GM18511 (cell line): ENCODE results near the gene XPNPEP1.

Experiments
- ATAC-seq: cut with Tn5 transposase; IDR thresholded peaks from one replicate; pipeline ENCODE4 v1.9.1; 2021; ENCODE audit warnings: mild to moderate bottlenecking, moderate library complexity; ENCODE audit not compliant: unreplicated experiment

Gene XPNPEP1

DNA sequence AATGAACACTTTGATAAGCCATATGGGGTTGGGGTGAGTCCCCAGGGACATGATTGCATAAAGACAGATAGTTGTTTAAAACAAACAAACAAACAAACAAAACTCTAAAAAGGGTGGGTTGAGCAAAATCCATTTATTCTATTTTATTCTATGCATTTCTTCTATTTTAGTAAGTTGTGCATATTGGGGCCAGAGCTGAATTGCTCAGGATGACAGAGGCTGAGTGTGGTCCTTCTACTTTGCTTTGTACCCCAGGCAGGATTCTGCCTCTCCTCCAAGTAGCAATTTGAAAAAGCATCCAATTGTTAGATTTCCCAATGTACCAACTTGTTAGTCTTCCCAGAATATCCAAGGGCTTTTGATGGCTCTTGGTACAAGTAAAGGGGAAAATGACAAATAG is 29.2 kb upstream of the XPNPEP1 start:
- no peak for ATAC-seq

DNA sequence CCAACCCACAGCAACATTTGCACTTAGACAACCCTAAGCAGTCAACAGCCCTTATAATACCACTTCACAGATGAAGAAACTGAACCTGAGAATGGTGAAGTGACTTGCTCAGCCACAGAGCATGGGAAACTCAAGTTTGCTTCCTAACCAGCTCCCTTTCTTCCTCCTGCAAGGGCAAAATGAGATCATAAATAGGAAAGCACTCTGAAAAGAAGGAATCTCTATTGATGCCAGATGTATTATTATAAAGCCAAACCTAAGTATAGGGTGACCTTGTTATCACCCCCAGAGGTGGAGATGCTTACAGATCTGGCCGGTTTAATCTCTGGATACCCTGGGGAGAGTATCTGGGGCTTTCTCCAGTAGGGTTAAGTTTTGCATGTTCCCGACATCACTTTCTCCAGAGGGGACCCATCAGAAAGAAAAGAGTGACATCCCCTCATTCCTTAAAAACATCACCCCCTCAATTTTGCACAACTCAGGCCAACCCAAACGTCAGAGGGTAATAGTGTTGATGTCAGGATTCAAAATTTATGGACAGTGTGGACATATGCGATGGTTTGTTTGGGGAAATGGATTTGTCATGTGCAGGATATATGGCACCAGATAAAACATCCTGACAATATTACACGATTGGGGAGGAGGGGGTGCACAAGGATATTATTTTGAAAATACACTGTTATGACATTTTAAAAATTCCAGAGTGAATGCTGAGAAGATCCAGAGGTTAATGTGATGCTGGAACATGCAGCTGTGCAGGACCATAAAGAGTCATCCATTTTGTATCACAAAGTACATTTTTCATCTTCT is 24.0 kb upstream of the XPNPEP1 start:
- ATAC-seq: no peak

DNA sequence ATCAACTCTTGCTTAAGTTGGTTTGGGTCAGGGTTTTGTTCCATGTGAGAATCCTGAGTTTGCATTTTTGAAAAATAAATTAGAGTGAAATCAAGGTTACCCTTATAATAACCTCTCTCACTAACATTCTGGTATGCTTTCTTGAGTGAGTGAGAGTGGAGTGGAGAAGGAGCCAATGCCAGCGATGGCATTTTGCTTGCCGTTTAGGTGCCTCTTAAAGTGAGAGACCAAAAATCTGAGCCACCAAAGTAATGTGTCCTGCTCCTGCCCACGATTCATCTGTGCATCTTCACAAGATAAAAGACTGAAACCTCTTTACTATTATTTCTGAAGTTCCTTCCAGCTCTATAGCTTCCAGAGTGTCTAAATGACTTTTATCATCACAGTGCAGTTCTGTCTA is 23.4 kb upstream of the XPNPEP1 start:
- no peak for ATAC-seq

DNA sequence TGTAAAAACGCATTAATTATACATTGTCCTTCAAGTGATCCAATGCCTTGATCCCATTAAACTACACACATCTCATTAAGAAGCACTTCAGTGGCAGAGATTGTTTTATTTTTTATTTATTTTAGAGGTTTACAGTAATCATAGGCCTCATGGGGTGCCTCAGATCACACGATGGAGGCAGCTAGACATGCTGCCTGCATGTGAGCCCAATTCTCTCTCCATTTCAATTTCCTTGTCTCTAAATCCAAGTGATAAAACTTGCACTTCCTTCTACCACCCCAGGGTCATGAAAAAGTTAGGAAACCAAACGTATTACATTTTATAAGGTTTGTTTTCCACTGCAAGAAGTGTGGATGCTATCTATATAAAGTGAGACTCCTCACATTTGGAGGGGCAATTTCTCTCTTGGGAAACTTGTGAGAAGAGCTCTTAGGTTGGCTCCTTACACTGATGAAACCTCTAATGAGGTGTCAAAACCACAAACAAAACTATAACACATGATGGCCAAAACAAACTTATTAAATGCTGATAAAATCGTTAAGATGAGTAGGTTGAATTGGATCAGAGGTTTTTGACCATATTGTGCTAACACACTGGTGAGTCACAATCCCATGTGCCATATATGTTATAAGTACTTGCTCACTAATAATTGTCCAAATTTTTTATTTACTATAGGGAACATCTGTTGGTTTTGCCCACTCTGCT is 22.3 kb upstream of the XPNPEP1 start:
- no peak for ATAC-seq

DNA sequence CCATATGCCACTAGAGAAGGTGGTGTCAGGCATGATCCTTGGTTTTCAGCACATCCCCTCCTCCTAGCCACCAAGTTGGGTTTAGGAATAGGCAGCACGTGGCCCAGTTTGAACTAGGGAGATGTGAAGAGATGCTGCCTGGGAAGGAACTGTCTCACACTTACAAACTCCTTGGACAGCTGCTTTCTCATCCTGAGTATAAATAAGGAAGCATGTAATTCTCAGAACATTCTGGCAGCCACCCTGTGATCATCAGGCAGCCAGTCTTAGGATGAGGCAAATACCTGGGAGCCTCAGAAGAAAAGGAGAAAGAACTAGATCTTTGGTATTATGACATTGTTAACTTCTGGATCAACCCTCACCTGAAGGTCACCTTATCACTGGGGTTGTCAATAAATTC is 21.3 kb upstream of the XPNPEP1 start:
- no peak for ATAC-seq

DNA sequence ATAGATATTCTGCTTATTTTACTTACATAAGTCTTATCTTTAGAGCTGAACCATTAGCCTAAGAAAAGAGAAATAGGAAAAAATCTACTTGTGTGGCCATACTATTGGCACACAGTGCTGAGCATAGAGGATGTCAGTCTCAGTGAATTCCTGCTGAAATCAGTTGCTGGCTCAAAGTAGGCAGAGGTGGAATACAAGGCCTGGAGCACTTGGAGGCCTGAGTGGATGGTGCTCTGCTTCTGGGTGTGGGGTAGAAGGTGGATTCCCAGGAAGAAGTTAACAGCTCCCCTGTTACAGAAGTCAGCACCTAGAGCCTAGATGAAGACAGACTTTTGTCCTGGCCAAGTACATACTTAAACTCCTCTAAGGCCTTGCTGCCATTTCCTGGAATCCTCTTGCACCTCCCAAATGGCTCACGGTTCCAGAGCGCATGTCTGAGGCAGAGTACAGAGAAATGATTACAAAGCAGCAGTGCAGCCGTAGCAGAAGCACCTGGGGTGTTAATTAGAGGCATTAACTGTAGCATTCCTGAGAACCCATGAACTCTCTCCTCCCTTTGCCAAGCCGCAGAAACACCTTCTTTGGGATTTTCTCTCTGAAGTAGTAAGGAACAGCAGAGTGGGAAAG is 18.0 kb upstream of the XPNPEP1 start:
- no peak for ATAC-seq

DNA sequence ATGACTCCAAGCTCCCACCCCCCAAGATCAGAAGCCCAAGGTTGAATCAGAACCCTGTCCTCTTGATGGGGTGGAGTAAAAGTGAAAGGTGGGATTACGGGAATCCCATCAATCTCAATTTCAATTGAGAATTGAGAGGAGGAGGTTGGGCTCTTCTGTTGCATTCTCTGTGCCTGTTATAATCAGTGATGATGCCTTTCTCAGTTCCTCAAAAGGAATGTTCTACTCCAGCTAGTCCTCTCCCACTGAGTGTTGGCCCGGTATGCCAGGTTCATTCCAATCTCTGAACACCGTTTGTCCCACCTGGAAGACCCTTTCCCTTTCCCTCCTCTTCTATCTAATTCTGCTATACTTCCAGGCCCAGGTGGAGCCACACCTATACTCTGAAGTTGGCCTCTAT is 17.2 kb upstream of the XPNPEP1 start:
- no peak for ATAC-seq

DNA sequence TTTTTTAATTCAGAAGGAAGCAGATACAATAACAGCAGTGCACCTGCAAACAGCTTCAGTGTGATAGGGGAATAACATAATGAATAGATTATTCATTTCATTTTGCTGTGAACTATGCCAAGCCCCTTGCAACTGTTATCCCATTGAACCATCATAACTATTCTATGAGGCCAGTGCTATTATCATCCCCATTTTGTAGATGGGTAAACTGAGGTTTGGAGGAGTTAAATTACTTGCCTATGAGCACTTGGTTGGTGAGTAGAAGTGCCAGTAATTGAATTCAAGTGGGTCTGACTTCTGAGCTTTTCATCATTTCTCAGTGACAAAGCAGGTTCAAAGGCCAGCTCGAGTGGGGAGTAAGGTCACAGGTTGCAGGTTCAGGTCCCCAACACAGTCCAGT is 16.8 kb upstream of the XPNPEP1 start:
- no peak for ATAC-seq

DNA sequence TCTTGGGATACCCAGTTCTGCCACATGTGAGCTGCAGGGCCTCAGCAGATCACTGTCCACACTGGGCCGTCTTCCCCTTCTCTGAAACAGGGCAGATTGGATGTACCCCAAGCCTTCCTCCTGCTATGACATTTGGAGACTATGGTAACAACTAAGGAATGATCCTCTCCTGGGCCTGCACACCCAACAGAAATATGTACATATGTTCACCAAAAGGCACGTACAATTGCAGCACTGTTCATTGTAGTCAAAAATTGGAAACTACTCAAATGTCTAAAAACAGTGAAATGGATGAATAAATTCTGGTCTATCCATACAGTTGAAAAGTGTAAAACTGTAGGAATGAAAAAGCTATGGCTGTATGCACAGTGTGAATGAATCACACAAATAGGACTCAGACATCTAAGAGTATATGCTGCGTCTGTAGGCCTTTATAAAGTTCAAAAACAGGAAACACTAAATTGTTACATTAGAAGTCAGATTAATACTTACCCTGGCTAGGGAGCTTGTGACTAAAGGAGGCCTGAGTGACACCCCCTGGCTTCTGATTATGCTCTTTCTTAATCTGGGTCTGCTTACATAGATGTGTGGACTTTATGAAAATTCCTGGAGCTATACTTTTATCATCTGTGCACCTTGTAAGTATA is 16.1 kb upstream of the XPNPEP1 start:
- ATAC-seq: no peak

DNA sequence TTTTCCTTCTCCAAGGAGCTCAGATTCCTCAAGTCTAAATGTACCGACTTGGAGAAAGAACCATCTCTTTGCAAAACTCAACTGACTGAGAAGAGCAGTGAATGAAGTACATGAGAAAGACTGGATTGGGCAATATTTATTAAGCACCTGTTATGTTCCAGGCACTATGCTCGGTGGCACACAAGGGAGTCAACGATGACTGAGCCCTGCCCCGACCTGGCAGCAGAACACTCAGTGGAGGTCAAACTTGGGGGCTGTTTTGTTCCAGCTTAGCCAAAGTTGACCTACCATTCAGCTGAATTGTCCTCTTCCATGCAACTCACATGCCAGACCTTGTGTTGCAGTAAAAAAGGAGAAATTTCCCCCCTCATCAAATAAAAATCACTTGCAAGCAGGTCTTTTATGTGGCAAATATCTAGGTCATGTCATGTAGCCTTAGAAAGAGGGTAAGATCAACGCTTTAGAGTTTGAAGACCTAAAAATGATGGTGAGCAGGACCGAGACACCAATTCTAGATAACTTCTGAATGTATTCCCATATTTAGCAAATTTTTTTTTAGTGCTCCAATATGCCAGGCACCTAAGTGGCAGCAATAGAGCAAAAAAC is 14.3 kb upstream of the XPNPEP1 start:
- no peak for ATAC-seq

DNA sequence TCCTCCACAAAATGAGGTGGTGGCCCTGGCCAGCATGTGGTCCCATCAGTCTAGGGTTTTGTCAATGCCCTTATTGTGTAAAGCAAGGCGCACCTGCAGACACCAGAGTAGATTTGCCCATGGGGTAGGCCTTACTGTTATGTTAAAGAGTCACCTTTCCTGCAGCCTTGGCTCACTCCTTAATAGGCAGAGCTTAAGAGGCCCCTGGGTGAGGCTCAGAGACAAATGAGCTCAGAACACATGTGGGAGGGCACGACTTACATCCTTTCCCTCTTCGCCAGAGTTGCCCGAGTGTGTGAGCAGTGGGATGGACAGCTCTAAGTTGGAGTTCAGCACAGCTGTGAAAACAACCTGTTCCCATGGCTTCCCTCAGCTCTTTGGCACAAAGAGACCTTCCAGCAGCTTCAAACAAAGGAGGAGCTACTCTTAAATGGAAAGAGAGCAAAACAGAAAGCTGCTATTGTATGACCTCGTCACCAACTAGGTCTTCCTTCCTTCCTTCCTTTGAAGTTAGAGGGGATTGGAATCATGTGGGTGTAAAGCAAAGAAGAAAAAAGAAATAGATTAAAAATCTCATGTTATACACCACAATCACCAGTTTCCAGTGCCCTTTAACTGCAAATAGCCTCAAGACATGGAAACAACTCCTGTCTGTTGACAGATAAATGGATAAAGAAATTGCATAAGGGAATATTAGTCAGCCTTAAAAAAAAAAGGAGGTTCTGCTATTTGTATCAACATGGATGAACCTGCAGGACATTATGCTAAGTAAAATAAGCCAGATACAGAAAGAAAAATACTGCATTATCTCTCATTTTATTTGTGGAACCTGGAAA is 11.9 kb upstream of the XPNPEP1 start:
- no peak for ATAC-seq

DNA sequence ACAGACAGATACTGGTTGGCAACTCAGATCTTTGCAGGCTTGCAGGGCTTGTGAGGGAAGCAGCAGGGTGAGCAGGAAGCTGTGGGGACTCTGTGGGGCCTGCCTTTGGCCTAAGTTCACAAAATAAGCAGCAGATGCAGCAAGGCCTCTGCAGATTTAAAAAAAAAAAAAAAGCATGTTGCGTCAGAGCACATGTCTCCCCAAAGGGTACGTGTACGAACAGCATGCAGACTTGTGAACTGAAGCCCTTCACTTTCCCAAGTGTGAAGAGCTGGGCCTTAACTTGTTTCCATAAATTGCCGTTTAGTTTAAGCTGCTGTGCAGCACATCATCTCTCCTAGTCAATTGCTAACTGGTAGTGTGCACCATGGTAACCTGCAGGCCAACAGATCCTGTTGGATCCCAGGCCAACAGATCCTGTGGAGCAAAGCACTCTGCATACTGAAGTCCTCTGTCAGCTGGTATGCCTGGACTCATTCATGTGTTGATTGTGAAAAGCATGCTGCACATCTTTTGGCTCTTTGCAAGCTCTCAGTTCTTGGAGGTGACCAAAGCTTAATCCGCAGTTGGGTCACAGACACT is 10.8 kb upstream of the XPNPEP1 start:
- ATAC-seq: no peak

DNA sequence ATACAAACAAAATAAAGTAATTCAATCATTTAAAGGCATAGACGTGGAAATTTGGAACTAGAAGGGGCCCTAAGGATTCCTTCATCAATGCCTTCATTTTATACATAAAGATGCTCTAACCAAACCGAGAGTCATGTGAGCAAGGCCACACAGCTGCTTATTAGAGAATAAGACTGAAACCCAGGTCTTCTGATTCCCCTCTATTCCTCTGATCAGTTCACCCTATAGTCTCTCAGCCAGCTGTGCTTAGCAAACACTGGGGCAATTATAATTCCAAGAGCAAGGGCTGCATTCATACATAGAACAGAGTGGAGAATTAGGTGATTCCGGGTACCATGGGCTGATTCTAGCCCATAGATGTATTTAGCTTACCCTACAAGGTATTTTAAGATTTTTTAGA is 9.7 kb upstream of the XPNPEP1 start:
- no peak for ATAC-seq

DNA sequence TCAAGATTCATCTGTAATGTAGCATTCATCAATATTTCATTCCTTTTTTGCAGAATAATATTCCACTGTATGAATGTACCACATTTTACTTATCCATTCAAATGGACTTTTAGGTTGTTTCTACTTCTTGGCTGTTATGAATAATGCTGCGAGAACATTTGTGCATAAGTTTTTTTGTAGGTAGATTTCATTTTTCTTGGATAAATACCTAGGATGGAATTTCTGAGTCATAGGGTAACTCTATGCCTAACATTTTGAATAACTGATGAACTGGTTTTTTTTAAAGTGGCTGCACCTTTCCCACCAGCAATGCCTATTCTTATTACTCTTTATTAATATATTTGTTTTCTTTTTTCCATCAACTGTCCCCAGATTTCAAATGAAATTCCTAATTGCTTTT is 9.1 kb upstream of the XPNPEP1 start:
- no peak for ATAC-seq

DNA sequence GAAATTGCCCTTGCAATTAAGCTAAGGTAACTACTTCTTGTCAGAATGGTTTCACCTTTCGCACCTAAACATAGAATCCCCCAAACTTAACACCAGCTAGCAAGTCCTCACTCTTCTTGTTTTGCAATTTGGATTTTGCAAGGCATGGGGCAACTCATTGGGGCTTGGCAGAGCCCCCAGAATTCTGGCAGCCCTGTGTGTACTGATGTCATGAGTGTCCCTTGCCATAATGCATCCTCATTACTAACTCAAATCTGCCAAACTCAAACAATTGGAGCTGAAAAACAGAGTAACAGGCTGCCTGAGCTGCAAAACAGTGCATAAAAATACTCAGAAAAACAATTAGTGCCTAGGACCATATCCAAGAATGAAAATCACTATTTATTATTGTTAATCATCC is 7.9 kb upstream of the XPNPEP1 start:
- ATAC-seq: no peak

DNA sequence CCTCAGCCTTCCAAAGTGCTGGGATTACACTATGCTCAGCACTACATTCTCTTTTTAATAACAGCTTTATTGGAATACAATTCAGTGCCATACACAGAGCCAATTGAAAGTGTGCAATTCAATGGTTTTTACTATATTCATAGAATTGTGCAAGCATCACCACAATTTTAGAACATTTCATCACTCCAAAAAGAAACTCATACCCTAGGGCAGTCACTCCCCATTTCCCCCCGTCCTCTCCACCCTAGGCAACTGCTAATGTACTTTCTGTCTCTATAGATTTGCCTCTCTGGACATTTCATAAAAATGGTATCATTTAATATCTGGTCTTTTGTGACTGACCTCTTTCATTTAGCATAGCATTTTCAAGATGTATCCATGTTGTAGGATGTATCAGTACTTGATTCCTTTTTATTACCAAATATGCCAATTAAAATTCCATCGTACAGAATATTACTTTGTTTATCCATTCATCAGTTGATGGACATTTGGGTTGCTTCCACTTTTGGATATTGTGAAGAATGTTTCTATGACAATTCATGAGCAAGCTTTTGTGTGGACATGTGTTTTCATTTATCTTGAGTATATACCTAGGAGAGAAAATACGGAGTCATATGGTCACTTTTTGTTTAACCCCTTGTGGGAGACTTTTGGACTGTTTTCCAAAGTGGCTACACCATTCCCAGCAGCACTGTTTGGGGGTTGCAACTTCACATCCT is 6.3 kb upstream of the XPNPEP1 start:
- no peak for ATAC-seq

DNA sequence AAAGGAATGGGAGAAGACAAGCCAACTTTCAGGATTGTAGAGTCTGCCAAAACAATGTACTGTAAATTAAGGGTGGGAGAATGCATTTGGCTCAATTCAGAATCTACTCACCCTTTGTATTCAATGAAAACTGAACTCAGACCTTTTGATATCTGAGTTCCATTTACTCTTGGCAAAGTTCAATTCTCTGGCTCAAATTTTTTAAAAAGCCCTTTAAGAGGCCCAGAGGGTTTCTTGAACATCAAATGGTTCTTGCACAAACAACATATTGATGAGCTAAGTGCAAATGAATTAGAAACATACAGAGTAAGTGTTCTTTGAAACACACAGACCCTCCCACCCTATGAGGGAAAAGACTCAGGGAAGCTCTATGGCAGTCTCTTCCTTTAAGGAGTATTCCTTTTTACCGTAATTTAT is 5.2 kb upstream of the XPNPEP1 start:
- no peak for ATAC-seq

DNA sequence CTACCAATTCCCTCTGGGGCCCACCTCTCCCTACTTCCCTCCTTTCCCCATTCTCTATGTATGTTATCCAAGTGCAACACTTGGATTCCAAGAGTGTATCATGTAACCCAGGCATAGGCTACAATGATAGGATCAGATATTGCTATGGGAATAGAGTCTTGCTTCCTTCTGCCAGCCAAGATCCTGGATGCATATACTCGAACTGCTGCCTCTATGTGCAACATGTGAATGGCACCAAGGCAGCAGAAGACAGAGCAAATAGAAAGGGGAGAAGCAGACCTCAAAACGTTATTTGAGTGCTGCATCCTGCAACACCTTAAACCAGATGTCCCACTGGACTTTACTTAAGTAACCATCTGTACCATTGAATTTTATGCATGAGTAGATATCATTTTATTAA is 3.5 kb upstream of the XPNPEP1 start:
- no peak for ATAC-seq

DNA sequence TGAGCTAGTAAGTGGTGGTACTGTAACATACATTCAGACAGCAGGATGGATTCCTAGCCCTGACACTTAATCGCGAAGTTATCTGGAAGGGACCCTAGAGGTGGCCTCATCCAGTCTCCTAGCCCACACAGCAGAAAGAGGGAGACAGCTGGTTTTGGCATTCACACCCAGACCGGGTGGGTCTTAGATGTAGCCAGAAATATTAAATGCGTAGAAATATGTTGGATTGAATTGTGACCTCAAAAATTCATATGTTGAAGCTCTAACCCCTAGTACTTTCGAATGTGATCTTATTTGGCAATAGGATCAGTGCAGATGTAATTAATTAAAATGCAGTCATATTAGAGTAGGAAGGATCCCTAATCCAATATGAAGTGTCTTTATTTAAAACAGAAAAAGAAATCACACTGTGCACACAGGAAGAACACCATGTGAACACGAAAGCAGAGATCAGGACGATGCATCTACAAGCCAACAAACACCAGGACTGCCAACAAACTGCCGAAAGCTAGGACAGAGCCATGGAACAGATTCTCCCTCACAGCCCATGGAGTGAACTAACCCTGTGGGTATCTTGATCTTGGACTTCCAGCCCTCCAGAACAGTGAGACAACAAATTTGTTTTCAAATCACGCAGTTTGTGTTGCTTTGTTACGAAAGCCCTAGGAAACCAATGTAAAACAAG is 2.9 kb upstream of the XPNPEP1 start:
- ATAC-seq: no peak
